ENCODE measurements around the gene AGAP3.

- no peak for TF ChIP-seq CTCF (IDR thresholded peaks at IDR 0.05; ENCODE audit: low read depth, low read length)
- TF ChIP-seq POLR2A (IDR thresholded peaks at IDR 0.05; ENCODE audit: extremely low read depth, insufficient read length): no peak
These were observed 30.5 kb downstream of the AGAP3 start for GRCh38 chr7:151116603-151117440.
